Suppressor macrophage treated with lipopolysaccharide for 1 hour (primary cell): Measurements from ENCODE around the gene DKC1.
"Not testable (repeated sequence)": the region's sequence is repeated elsewhere in the genome, so short reads cannot be mapped to it uniquely, and the experiment has no call there.

Source experiments
- DNase-seq, 3 donors: peaks; one replicate each; pipeline ENCODE4 v3.0.0-alpha.2; 2020 to 2022

Gene DKC1

DNA sequence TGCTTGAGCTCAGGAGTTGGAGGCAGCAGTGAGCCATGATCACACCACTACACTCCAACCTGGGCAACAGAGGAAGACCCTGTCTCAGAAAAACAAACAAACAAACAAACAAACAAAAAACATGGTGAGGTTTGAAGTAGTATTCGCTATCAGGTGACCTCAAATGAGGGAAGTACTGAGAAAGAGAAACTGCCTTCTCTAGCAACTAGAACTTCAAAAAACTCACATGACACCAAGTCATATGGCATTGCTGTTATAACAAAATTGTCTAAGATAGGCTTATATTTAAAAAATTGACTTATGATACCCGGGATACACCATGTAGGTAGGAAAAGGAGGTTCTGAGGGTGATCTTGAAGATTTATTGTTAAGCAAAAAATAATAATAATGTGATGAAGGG is 32.4 kb downstream of the DKC1 start:
- DNase-seq = peak; percentile 51 to 76 (median 74)

DNA sequence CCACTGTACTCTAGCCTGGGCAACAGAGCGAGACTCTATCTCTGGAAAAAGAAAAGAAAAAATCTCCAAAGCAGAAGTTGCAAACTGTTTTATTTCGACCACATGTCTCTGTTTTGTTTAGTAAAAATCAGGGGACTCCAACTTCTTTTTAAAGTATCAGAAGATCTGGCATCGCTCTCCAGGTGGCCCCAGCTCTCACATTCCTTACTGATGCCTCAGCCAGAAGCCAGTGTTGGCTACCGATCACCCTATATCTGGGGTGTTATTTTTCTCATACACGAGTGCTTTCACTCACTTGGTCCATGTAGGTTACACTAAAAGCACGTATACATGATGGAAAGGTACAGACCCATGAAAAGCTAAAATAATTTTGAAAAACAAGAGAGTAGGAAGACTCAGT is 34.3 kb downstream of the DKC1 start:
- no peak for DNase-seq

DNA sequence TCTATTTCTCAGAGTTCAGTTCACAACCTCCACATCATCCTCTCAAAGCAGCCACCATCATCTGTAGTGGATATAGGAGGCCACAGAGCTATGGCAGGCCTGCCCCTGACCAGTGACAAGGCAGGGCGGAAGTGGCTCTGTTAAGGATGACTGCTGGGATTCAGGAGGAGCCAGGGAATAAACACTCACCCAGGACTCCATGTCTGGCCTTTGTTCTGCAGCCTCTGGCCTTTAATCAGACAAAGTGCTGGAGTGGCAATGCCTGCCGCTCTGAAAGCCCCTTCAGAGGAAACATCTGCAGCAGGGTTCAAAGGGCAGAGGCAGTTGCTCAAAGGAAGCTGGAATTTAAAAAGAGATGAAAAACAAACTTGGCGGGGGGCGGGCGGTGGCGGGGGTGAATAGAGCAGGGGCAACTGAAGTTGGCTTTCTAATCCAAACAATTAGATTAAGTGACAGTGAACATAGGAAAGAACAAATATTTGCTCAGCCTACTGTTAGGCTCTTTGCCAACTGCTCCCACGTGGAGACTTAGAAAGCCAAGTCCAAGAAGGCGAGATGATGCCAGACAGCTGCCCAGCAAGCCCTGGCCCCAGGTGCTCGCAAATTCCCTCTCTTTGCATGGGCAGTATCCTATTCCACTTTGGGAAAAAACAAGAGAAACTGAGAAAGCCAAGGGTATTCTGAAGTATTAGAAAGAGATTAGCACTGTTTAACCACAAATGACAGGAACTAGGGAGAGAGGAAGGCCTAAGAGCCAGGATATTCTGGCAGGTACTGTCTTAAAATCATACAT is 37.1 kb downstream of the DKC1 start:
- no peak for DNase-seq

DNA sequence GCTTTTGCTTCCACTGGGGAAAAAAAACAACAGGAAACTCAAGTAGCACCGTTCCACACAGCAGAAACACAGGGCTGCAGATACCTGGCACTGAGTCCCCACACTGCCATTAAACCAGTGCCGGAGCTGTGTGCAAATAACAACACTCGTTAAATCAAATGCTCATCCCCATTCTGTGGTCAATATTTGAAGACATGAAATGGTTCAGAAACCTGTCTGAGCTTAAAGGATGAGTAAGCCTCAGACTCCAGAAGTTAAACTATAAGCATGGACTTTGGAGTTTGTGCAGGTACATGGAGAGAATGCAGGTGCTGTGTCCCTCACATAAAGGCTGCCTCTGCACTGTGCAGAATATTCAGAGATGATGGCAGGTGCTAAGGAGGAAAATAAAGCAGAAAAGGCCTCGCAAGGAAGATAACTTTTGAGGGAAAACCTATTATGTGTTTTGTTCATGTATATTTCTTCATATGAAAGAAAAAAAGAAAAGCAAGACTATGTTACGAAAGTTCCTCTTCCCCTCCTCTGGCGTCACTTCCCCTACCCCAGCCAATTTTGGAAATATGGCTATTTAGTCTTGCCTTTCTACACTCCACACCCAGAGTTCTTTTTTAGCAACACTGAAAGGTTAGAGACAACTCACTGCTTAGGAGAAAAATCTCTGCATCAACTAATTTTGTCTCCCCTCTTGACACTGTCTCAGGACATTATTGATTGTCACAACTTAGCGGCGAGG is 38.0 kb downstream of the DKC1 start:
- peak; percentile 65 to 84 (median 76) for DNase-seq

DNA sequence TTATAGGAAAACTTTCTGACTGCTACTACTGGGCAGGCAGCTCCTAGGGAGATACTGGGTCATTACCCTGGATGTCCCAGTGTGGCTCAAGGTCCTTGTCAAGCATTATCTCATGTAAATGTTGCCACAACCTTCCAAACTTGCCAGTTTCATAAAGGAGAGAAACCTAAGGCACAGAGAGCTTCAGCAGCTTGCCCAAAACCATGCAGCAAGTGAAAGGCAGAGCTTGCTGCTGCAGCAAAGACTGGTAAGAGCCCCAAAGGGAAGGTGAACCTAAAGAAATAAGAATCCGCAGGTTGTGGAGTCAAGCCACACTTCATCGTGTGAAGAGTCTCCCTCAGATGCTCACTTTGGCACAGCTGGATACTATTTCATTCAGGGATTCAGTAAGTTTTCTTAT is 40.3 kb downstream of the DKC1 start:
- peak; percentile 36 to 56 (median 49) for DNase-seq

DNA sequence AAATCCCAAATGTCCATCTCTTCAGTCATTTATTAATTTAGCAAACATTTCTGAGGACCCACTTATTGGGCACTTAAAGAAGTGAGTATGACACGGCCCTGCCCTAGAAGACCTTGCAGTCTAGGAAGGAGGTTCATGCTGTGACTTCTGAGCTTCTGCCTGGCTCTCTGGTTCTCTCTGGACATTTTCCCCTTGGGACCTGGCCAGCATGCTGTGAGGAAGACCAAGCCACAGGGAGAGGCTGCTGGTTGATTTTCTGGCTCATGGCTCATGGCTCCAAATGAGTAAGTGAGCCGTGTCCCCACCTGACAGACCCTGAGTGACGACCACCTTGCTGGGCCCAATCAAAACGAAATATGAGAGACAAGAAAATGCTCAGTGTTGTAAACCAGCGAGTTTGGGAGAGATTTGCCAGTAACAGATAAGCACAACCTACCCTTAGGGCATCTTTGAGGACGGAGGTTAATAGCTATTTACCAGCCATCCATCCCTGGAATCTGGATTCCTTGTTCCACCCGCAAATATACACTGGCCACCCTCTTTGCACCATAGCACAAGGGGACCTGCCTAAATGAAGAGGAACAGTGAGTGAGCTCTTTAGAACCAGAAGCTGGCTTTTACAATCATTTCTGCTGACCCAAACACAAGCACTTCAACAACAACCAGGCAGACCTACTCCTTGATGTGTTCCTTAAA is 41.7 kb downstream of the DKC1 start:
- no peak for DNase-seq

DNA sequence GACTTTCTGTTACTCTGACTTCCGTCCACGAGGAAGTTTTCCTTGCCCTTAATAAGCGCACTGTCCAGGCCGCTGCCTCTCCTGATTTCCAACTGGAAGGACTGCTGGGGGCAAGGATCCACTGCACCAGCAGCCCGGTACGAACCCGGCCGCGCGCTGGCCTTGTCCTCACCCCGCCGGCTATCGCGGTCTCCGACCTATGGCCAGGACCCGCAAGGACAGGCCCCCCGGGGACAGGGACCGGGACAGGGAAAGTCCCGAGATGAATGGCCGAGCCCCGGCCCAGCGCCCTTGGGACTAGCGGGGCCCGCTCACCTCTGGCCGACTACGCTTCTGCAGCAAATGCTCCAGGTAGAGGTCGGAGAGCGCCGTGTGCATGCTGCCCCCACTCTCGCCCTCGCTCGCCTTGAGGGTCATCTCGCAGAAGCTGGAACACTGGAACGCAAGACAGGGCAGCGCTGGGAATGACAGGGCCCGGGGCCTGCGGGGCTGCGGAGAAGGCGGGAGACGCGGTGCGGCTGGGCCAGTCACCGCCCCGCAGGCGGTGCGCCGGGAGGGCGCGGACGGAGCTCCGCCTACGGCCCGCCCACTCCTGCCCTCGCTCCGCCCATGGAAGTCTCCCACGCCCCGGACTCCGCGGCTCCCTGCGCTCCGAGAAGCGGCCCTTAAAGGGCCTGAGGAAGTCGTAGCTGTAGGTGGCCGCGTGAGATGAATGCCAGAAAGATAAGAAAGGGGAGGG is 42.5 kb downstream of the DKC1 start, which contains the start of gene MPP1:
TSS of gene MPP1 (minus strand) at position 529 of the 739 bp plus-strand sequence. CDS start at position 417, 112 bp downstream.
- DNase-seq = peak; percentile 82 to 91 (median 88)

DNA sequence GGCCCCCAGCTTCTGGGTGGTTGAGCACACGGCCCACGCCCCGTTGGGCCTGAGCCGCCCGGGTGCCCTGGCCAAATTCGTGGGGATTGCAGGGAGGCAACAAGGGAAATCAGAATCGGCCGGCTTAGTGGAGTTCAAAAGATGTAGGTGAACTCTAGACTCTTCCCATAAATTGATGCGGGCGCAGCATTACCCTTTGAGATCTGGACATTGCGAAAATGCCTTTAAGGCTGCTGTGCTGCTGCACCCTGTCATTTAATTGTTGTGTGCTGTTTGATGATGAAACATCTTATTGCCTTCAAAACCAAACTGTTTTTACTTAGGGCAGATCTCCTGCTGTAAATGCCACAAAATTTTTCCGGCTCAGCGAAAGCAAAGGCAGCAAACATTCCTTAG is 43.0 kb downstream of the DKC1 start:
- no peak for DNase-seq

DNA sequence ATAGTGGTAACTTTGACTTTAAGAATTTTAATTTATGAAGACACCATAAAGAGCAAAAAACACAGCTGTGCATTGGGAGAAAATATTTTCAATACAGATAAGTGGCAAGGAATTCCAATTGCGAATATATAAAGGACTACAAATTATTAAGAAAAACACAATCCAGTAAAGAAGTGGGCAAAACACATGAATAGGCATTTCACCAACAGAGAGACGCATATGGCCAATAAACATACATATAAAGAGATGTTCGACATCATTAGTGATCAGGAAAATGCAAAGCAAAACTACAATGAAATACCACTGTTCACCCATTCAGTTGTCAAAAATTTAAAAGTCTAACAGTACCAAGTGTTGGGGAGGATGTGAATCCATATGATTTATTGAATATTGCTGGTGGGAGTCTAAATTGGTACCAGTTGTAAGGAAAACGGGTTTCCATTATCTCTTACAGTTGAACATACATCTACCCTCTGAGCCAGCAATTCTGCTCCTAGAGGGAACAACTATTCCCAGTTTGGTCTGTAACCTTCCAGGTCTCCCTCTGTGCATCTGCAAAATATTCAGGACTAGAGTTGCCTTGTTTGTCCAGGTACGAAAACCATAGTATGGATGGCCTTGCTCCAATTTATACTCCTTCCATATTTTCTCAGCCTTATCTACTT is 44.3 kb downstream of the DKC1 start:
- DNase-seq = no peak

DNA sequence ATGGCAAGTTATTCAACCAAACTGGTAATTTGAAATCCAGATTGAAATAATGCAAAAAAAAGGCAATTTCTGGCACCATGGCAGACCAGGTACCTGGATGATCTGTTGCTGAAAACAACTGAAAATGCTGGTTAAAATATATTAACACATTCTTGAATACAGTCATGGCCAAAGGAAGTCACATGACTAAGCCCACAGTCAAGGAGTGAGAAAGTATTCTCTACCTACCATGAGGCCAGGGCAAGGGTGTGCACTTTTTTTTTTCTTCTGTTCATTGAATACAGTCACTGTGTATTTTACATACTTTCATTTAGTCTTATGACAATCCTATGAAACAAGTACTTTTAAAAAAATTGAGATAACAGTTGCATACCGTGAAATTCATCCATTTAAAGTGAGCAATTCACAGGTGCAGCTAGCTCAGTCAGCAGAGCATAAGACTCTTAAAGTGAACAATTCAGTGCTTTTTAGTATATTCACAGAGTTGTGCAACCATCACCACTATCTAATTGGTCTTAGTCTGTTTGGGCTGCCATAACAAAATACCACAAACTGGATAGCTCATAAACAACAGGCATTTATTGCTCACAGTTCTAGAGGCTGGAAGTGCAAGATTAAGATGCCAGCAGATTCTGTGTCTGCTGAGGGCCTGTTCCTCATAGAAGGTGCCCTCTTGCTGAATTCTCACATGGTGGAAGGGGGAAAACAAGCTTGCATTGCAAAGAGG is 47.4 kb downstream of the DKC1 start:
- no peak for DNase-seq

DNA sequence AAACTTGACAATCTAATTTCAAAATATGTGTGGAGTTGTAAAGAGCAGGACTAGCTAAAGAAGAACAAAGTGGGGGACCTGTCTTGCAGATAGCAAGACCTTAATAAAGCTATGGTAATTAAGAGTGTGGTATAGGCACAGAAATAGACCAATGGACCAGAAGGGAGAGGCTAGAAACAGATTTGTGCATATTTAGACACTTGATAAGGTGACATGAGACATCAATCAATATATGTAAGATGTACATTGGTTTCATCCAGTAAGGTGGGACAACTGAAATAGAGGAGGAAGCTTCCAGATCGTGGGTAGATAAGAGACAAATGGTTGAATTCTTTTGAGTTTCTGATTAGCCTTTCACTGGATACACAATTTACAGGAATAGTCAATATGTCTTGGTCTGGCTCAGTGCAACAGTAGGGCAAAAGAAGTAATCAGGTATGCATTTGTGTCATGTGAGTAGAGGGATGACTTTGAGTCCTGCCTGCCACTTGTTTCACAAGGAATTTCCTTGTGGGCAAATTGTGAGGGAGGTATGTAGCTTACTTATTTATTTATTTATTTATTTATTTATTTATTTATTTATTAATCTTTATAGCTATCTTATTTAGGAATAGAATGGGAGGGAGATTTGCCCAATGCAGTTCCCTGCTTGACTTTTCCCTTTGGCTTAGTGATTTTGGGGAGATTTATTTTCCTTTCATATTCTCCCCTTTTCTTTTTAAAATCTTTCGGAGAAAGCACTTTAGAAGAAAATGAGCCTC is 49.9 kb downstream of the DKC1 start:
- DNase-seq = no peak

DNA sequence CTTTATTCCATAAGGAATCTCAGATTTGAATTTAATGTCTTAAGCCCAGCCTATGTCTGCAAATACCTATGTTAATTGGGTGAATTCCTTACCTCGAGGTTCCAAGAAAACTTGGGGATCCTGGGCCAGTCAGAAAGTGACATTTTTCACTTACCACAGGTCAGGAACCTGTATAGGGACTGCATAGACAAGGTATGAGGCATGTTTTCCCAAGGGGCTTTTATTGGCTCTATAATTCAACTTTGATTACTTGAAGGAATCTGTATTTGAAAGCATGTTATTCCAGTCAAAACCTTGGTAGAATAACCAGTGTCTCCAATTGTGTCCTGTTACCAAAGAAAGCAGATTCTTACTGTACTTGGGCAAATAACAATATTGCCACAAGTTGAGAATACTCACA is 51.1 kb downstream of the DKC1 start:
- no peak for DNase-seq

DNA sequence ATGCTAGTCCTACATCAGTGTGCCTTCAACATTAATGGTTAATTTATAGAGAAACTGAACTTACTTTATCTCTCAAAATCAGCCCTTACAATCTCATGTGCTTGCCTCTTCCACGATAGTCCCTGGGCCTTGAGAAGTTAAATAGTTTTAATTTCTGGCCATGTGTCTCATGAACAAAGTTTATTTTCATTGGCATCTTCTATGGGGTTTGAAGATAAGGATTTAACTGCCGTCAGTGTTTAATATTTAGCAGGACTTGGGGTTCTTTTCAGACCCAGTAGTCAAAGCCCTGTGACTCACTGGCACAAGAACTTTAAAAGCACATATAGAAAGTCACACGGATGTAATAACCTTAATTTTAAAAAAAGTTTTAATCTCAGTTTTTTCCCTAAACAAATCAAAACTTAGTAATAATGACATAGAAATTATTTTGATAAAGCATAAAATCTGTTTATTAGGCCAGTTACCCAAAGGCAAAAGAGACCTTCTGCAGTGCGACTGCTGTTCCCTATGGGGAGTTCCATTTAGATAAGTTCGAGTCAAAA is 52.7 kb downstream of the DKC1 start:
- DNase-seq = no peak

DNA sequence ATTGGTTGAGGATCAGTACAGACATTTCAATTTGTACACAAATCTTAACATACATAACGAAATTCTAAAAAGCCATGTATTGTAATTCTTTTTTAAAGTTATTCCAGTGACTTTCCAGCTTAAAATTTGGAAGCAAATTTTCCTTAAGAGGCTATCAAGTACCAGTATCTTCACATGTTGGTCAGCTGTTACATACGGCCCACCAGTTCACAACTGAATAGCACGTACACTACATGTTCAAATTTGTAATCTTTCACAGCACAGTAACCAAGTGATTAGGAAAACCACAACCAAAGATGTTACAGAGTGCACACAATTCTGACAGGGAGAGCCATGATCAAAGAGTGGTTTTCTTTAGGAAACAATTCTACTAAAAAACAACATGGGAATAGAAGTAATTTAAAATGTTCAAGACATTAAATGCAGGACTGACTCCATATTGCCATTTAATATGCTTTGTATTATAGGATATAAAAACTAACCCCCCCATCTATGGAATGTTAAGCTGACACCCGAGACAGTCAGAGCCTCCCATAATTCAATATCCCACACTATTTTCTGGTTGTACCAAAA is 53.7 kb downstream of the DKC1 start:
- DNase-seq = not testable (repeated sequence)

DNA sequence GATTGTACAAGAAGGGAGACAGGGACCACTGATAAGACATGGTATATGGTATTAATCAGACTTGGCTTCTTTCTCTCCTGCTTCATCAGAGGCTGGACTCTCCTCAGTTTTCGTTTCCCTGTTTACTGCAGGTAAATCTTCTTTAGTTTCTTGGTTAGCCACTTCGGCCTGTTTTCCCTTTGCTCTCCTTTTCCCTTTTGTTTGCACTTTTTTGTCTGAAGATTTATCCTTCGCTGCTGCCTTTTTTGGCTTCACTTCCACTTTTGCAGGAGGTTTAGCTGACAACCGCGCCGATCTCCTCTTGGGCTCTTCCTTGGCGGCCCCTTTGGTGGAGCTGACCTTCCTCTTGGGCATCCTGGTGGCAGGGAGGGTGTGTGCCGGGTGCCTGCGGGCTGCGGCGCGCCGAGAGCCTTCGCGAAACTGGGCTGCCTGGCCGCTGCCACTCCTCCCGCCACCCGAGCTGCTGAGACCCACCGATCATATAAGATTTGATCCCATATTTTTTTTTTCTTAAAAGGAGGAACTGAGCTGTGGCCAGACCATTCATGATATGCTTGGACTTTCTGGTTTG is 54.5 kb downstream of the DKC1 start:
- not testable (repeated sequence) for DNase-seq

DNA sequence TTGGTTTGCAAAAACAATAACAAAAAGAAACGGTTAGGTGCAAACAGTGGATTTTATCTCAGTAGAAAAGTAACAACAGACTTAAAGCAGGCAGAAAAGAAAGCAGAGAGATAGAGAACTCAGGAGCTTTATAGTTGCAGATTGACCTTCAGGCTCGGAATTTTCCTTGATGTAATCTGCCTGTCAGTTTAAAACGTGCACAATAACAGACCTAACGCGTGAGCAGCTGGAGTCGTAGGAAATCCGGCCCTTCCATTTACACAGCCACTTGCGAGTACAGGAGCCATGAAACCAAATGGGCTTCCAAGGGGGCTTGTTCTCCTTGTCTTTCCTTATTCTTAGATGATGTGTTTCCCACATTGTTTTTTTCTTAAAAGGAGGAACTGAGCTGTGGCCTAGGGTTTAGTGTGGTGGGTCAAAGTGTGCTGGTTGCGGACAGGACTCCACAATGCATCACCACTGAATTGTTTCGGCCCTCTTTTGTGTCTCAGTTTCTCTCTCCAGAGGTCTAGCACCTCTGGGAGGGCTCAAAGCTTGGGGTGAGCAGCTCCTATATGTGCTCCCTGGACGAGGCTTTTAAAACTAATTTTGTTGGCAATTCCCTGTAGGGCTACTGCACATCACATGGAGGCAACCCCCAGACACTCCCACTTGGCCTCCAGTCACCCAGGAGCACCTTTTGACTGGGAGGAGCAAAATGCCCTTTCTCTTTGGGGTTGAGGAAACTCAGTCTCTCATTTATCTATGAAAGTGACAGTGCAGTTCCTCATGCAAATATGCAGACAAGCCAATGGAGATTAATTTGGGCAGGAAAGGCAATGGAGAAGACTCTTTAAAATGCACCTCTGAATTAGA is 56.5 kb downstream of the DKC1 start:
- no peak for DNase-seq

DNA sequence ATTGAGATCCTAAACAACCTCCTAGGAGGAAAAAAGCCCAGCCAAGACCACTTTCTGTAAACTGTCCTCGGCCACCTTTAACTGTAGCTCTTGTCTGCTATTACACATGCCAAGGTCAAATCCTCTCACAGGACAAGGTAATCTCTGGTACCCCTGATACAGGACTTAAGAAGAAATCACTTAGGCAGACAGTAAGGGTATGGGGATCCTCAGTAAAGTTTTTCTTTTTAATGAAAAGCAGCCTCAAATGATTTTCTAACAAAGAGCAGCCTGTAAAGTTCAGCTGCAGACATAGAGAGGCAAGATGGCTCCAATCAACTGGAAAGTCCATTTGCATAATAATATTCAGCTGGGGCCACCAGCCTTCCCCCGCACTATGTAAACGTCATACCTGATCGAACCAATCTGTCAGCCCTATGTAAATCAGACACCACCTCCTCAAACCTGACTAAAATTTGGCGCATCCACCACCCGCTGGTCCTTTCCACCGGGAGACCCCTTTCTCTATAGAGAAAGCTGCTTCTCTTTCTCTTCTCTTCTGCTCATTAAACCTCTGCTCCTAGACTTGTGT is 57.2 kb downstream of the DKC1 start:
- no peak for DNase-seq

DNA sequence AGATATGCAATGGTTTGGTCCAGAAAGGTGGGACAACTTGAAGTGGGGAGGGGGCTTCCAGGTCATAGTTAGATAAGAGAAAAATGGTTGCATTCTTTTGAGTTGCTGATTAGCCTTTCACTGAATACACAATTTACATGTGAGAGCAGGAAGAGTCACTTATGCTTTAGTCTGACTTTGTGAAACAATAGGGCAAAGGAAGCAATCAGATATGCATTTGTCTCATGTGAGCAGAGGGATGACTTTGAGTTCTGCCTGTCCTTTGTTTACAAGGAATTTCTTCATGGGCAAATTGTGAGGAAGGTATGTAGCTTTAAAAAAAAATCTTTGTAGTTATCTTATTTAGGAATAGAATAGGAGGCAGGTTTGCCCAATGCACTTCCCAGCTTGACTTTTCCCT is 58.9 kb downstream of the DKC1 start:
- no peak for DNase-seq
